Measurements from ENCODE around the gene EMILIN1. TPM values are rescaled to one million over a fixed set of nuclear protein-coding genes. Genes with fewer than 3 reads are reported as not detected.

Gene EMILIN1
- total RNA-seq, 1 donor from 2014 or later = 56.3 TPM

DNA sequence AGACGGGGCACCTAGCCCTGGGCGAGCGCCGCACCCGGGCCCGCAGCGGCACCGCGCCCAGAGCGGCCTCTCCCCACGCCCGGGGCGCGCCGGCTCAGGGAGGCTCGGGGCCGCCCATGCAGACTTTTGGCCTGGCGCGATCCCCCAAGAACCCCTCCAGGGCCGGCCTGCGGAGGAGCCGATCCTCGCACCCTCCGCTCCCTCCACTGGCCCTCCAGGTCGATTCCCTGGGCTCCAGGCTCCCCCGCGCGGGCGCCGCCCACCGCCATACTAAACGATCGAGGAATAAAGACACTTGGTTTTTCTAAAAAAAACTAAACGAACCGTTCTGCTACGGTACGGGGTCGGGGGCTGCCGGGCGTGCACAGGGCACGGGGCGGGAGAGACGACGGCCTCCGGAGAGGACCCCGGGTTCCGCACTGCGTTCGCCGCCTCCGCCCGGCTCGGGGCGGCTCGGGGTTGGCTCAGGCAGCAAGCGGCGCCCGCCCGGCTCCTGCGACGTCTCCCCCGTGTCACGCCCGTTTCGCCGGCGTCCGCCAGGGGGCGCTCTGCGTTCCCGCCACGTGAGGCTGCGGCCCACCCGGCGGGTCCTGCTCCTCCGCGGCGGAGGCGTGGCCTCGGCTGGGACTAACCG, 7.8 kb downstream of the EMILIN1 start:
- peak; percentile 95 to 96 for ATAC-seq
- peak; percentile 96 for DNase-seq
- Histone ChIP-seq H3K36me3 (no peaks in the 10 kb centered on the region), H3K4me3 (peak overlapping the region; percentile 73), H3K27ac (peak overlapping the region; percentile 92), H3K27me3 (ENCODE audit: low read depth) (no peaks in the 10 kb centered on the region), H3K9me3 (no peaks in the 10 kb centered on the region), H3K4me1 (peaks cover 38% of the 10 kb centered on the region)
- TF ChIP-seq, protein P1, sequence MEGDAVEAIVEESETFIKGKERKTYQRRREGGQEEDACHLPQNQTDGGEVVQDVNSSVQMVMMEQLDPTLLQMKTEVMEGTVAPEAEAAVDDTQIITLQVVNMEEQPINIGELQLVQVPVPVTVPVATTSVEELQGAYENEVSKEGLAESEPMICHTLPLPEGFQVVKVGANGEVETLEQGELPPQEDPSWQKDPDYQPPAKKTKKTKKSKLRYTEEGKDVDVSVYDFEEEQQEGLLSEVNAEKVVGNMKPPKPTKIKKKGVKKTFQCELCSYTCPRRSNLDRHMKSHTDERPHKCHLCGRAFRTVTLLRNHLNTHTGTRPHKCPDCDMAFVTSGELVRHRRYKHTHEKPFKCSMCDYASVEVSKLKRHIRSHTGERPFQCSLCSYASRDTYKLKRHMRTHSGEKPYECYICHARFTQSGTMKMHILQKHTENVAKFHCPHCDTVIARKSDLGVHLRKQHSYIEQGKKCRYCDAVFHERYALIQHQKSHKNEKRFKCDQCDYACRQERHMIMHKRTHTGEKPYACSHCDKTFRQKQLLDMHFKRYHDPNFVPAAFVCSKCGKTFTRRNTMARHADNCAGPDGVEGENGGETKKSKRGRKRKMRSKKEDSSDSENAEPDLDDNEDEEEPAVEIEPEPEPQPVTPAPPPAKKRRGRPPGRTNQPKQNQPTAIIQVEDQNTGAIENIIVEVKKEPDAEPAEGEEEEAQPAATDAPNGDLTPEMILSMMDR (IDR thresholded peaks at IDR 0.05) = peak; percentile 97
- intact Hi-C loops (cut with DNase I) = no loop called here

DNA sequence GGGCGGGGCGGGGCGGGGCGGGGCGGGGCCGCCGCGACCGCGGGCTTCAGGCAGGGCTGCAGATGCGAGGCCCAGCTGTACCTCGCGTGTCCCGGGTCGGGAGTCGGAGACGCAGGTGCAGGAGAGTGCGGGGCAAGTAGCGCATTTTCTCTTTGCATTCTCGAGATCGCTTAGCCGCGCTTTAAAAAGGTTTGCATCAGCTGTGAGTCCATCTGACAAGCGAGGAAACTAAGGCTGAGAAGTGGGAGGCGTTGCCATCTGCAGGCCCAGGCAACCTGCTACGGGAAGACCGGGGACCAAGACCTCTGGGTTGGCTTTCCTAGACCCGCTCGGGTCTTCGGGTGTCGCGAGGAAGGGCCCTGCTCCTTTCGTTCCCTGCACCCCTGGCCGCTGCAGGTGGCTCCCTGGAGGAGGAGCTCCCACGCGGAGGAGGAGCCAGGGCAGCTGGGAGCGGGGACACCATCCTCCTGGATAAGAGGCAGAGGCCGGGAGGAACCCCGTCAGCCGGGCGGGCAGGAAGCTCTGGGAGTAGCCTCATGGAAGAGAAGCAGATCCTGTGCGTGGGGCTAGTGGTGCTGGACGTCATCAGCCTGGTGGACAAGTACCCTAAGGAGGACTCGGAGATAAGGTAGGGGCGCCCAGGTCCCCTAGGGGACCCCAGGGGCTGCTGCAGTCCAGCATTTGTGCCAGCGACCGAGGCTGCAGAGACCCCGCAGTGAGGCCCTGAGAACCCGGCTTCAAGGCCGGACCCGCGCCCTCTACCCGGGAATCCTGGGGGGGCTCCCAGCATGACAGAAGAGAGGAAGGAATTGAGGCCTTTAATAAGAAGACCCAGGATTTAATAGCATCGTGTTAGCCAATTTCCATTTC, 8.5 kb downstream of the EMILIN1 start, which contains the start of gene KHK:
Gene KHK, plus strand, starts transcription at position 49 of the 870 bp plus-strand sequence. Its CDS starts 488 bp downstream, at position 537.
- intact Hi-C loops (cut with DNase I) = no loop called here
- H3K27ac ChIP-seq = peak within 1 kb of the TSS; percentile 92
- TF ChIP-seq, protein P1 (IDR thresholded peaks at IDR 0.05) = peak; percentile 38

DNA sequence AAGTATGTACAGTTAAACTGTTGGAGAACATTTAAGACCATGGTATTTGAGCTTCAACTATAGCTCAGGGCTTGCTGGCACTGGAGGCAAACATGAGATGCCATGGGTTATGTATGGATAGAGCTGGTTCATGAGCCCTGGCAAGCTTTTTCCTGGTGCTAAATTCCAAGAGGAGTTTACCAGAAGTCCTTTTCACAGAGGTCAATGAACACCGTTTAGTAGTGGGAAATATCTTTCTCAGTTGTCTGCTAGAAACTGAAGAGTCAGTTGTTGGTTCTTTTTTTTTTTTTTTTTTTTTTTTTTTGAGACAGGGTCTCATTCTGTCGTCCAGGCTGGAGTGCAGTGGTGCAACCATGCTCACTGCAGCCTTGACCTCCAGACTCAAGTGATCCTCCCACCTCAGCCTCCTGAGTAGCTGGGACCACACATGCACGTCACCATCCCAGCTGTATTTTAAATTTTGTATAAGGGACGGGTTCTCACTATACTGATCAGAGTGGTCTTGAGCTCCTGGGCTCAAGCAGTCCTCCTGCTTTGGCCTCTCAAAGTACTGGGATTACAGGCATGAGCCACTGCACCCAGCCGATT, 9.5 kb downstream of the EMILIN1 start:
- TF ChIP-seq, protein P1 (IDR thresholded peaks at IDR 0.05) = no peak
- Histone ChIP-seq H3K9me3 (no peaks in the 10 kb centered on the region), H3K4me3 (no peak overlapping the region), H3K36me3 (no peaks in the 10 kb centered on the region), H3K27me3 (ENCODE audit: low read depth) (no peaks in the 10 kb centered on the region), H3K27ac (no peak overlapping the region), H3K4me1 (peaks cover 26% of the 10 kb centered on the region)
- intact Hi-C loops (cut with DNase I) = no loop called here
- DNase-seq = no peak
- ATAC-seq = no peak

More for the DNA sequence above, 8.5 kb downstream of the EMILIN1 start, which contains the start of gene KHK:
- Histone ChIP-seq H3K36me3 (no peaks in the 10 kb centered on the region), H3K4me1 (peaks cover 32% of the 10 kb centered on the region), H3K27me3 (ENCODE audit: low read depth) (no peaks in the 10 kb centered on the region), H3K9me3 (no peaks in the 10 kb centered on the region), H3K4me3 (peak within 1 kb of the TSS; percentile 73)
- peak; percentile 36 to 54 for ATAC-seq
- peak; percentile 75 for DNase-seq

DNA sequence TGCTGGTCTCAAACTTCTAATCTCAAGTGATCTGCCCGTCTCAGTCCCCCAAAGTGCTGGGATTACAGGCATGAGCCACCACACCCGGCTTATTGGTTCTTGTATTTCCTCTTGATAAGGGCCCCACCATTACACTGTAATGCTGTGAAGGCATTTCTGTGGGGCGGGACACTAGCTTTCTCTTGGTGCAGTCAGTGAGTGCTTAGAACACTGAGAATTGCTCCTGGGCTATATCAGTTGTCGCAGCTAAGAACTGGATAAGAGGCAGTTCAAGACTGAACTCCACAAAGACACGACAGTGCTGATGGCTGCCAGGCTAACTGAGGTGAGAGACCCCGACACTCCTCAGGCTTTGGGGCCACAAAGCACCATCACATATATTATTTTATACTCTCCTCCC, 10.2 kb downstream of the EMILIN1 start:
- Histone ChIP-seq H3K4me3 (no peak overlapping the region), H3K9me3 (no peaks in the 10 kb centered on the region), H3K4me1 (peaks cover 26% of the 10 kb centered on the region), H3K27me3 (ENCODE audit: low read depth) (no peaks in the 10 kb centered on the region), H3K36me3 (no peaks in the 10 kb centered on the region), H3K27ac (no peak overlapping the region)
- intact Hi-C loops (cut with DNase I) = no loop called here
- TF ChIP-seq, protein P1 (IDR thresholded peaks at IDR 0.05) = no peak
- no peak for ATAC-seq
- DNase-seq = no peak

DNA sequence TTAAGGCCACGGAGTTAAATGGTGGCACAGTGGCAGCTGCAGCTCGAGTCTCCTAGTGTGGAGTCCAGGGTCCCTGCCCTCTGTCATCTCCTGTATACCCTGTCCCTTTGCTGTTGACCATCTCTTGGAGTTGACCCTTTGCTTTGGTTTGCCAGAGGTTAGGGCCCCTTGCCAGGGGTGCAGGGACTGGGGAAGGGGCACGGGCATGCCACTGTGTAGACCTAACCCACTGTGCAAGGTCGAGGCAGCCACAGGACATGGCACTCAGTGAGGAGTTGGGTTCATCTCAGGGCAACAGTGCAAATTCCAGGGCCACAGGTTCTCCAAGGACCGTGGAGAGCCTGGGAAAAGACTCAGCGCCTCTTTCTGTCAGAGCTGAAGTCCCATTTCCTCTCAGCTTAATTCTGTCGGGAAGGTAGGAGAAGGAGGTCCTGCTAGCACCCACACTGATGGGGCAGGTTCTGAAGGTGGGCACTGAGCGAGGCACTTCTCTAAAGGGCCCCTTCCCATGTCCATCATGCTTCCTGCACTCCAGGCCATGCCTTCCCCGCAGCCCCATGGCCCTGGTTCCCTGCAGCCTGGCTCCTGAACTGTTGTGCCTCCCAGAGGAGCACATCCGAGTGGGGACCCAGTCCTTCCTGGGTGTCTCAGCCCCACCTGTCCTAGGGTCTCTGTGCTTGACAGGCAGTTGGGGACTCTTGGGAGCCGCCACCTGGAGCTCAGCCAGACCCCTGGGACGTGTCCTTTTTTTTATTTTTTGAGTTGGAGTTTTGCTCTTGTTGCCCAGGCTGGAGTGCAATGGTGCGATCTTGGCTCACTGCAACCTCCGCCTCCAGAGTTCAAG, 10.9 kb downstream of the EMILIN1 start:
- H3K27ac ChIP-seq = no peak overlapping the region
- ATAC-seq = no peak
- no peak for DNase-seq
- no peak overlapping the region for H3K4me3 ChIP-seq
- TF ChIP-seq, protein P1 (IDR thresholded peaks at IDR 0.05) = no peak
- no peaks in the 10 kb centered on the region for H3K27me3 ChIP-seq (ENCODE audit: low read depth)
- peaks cover 26% of the 10 kb centered on the region for H3K4me1 ChIP-seq
- H3K9me3 ChIP-seq = no peaks in the 10 kb centered on the region
- intact Hi-C loops (cut with DNase I) = no loop called here
- H3K36me3 ChIP-seq = no peaks in the 10 kb centered on the region
